GM12892 (cell line): ENCODE data around the gene HOXD8.

Experiments
- POLR2A ChIP-seq: IDR thresholded peaks from 2 replicates; pipeline ENCODE4 v1.6.1; 2011; ENCODE audit warnings: low read depth, low read length, control low read depth
- POLR2AphosphoS5 ChIP-seq: IDR thresholded peaks from 2 replicates; pipeline ENCODE4 v1.6.1; 2011; ENCODE audit warnings: low read depth, low read length, control low read depth
- TAF1 ChIP-seq: IDR thresholded peaks from 2 replicates; pipeline ENCODE4 v1.6.1; 2011; ENCODE audit warnings: low read depth, mild to moderate bottlenecking, control low read depth, low read length, borderline replicate concordance

DNA sequence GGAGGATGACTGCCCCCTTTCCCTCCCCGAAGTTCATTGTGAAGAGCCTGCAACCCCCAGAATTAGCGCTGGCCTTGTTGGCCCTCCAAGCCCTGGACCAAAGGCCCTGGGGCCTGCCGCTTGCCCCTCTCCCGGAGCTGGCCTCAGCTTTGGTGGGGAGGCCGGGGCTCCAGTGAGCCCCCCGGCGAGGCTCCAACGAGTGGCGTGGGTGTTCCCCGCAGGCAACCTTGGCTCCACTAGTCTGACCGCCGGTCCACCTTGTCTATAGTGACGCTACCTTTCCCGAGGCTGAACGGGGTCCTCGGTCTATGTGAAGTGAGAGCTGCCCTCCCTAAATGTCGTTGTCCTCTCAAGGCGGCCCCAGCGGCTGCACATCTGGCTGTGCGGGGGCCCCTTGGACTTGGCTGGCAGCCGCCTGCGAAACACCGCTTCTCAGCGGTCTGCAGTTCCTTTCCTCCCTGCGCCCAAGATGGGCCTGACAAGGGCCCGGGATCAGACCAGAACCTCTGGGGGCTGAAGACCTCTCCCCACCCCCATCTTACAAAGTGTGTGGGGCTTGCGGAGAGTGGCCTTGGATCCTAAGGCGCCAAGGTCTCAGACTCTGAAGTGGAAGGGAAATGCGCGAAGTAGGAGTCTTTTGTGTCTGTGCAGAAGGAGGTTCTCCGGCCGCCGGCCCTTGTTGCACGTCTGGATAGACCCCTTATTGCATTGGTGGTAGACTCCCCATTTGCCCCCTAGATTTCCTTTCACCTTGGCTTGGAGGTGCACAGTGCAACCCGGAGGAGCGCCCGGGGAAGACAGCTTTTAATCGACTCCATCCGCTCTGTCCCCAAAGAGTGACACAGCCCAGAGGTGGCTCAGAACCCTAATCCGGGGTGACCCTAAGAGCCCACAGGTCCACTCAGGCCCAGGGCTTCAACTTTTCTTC, 16.9 kb upstream of the HOXD8 start:
- no peak for TF ChIP-seq TAF1
- no peak for TF ChIP-seq POLR2A
- no peak for TF ChIP-seq POLR2AphosphoS5
